Stimulated activated CD8-positive, alpha-beta memory T cell treated with anti-CD3 and anti-CD28 coated beads, Interleukin-12 subunit alpha, Interleukin-12 subunit beta, amount 100 ng/mL, for 24 hours (primary cell): ENCODE data around the gene HOXD4.

Source experiments
- DNase-seq: peaks from one replicate; pipeline ENCODE4 v3.0.0-alpha.2; 2020; ENCODE audit errors: extremely low read depth

HOXD4 gene

DNA sequence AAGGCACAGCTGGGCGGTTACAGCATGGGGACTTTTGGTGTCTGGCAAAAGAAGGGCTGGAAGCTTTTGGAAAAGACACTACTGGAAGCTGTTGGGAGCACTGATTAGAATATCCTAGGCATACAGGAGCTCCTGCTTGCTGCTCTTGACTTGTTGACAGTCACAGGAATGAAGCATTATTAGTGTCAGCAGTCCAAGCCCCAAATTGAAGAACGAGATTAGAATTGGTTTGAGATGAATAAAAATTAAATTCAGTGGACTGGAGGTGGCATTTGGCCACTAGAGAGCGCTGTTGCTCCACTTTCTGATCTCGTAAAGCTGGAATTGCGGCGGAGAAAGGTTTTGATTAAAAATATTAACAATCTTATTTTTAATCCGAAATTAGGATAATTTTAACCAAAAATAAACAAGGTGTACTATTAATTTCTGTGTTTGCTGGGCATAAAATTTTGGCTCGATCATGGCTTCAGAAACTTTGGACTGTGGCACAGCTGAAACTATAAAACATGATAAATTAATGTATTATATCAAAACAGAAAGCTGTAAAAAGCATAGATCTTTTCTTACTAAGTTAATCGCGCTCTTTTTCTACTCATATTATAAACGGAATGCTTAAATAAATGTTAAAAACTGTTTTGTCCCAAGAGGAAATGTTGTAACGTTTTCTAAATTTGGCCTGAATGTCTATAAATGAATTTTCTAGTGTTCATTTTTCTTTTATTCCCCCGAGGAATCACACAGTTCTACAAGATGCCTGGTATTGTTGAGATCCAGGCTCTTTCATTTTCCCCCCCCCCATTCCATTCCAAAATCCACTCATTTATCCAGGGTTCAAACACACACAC lies 24.2 kb upstream of the HOXD4 start:
- no peak for DNase-seq

GRCh38 chr2:176127774-176128072 lies 23.6 kb upstream of the HOXD4 start:
- no peak for DNase-seq

- no peak for DNase-seq
Measured at GRCh38 chr2:176128172-176128981, 23.0 kb upstream of the HOXD4 start.

GRCh38 chr2:176128982-176129796 lies 22.2 kb upstream of the HOXD4 start, which contains the start of gene HOXD8:
Gene HOXD8 (plus strand): TSS chr2:176129705. CDS start chr2:176130367, 662 bp downstream.
- DNase-seq = no peak

DNA sequence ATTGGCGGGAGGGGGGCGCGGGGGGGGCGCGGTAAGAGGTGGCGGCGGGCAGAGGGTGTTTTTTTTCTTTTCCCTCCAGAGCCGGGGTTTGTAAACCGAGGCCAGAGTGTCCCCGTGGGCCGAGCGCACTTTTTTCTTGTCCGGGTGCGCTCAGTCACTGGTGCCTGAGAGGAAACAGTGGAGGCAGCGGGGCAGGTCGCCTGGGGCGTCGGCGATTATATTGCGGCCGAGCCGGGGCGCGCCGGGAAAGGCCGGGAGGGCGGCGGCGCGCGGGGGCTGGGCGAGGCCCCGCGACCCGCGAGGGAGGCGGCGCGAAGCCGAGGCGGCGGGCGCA lies 21.6 kb upstream of the HOXD4 start:
- DNase-seq = no peak

DNA sequence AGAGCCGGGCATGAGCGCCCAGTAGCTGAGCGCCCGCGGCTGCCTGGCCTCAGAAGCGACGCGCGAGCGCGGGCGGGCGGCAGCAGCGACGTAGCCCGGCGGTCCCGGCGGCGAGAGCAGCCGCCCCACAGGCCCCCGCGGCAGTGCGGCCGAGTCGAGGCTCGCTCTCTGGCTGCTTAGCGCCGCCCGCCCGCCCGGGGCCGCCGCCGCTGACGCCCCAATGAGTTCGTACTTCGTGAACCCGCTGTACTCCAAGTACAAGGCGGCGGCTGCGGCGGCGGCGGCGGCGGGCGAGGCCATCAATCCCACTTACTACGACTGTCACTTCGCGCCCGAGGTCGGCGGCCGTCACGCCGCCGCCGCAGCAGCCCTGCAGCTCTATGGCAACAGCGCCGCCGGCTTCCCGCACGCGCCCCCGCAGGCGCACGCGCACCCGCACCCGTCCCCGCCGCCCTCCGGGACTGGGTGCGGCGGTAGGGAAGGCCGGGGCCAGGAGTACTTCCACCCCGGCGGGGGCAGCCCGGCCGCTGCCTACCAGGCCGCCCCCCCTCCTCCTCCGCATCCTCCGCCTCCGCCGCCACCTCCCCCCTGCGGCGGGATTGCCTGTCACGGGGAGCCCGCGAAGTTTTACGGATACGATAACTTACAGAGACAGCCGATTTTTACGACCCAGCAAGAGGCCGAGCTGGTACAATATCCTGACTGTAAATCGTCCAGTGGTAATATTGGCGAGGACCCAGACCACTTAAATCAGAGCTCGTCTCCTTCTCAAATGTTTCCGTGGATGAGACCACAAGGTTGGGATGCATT lies 21.0 kb upstream of the HOXD4 start:
- DNase-seq = no peak

- DNase-seq = no peak
Measured at GRCh38 chr2:176130957-176131847, 20.1 kb upstream of the HOXD4 start.

- no peak for DNase-seq
Measured at GRCh38 chr2:176131848-176132158, 19.5 kb upstream of the HOXD4 start.

DNA sequence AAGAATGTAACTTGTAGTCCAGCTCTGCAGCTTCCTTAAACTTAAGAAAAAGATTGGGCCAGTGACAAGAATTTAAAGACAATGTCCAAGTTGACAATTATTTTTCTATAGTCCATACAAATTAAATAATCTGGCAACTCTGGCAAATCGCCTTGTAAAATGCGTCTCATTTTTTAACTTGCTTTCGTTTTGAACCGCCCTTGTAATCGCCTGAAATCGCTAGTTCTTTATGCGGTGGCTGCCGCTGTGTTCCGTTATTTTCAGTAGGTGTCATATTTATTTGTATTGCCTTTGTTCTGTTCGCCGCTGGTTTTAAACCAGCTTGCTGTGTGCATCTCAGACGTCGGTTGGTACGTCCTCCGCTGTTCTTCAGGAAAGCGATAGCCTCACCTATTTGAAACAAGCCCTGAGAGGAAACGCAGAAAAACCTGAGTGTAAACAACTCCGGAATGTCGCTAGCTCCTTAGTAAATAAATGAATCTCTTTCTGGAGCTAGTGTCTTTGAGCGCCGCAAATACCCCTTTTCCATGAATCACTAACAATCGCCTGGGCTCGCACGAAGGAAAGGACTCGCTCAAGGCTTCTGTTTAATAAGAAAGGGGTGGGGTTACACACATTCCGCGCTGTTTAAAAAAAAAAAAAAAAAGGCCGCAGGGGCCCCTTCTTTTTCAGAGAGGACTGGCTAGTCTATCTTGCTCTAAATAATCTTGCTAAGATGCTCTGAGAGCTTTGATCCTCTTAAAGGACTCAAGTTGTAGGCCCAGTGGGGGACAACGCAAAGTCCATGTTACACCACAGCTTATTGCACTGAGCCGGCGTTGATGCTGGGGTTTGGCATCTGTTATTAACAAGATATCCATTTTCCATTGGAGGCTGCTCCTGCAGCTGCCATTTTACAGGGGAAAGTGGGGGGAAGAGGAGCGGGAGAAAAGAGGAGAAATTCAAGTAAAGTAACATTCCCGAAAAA lies 18.9 kb upstream of the HOXD4 start:
- no peak for DNase-seq

GRCh38 chr2:176133389-176133788 lies 18.0 kb upstream of the HOXD4 start:
- no peak for DNase-seq

- DNase-seq = no peak
Measured at GRCh38 chr2:176134035-176134434, 17.3 kb upstream of the HOXD4 start.

GRCh38 chr2:176135035-176135440 lies 16.3 kb upstream of the HOXD4 start:
- DNase-seq = no peak

GRCh38 chr2:176136374-176137251 lies 14.7 kb upstream of the HOXD4 start:
- DNase-seq = no peak

- no peak for DNase-seq
Measured at GRCh38 chr2:176137252-176137580, 14.1 kb upstream of the HOXD4 start.

GRCh38 chr2:176137906-176138305 lies 13.4 kb upstream of the HOXD4 start:
- DNase-seq = no peak

- no peak for DNase-seq
Measured at GRCh38 chr2:176138526-176138922, 12.8 kb upstream of the HOXD4 start.

GRCh38 chr2:176138923-176139660 lies 12.3 kb upstream of the HOXD4 start:
- DNase-seq = no peak
